ENCODE results near the gene PLA2G4B. TPM values are rescaled to one million over a fixed set of nuclear protein-coding genes. Genes with fewer than 3 reads are reported as not detected.

PLA2G4B gene
- total RNA-seq, 2 donors from 2014 or later: 4.4 to 9.1 TPM

- Mint-ChIP-seq H3K4me3 (no peak overlapping the region), H3K9me3 (no peaks in the 10 kb centered on the region), H3K4me1 (ENCODE audit: low read depth) (peaks cover 30% of the 10 kb centered on the region), H3K27ac (no peak overlapping the region), H3K27me3 (ENCODE audit: low read depth) (no peaks in the 10 kb centered on the region), H3K36me3 (ENCODE audit: insufficient read depth in 2 of 2) (peaks cover 0 to 1% of the 10 kb centered on the region in 2 donors)
- DNase-seq (no peak), ATAC-seq (replicated peaks in 1 of 2) (peak in 1 of 2 donors; percentile 21)
Measured at GRCh38 chr15:41799488-41799805, 39.2 kb upstream of the PLA2G4B start.

- DNase-seq: no peak
Measured at GRCh38 chr15:41801185-41801584, 37.5 kb upstream of the PLA2G4B start.

GRCh38 chr15:41801850-41802455 is 36.7 kb upstream of the PLA2G4B start:
- Mint-ChIP-seq H3K9me3 (no peaks in the 10 kb centered on the region), H3K27me3 (ENCODE audit: low read depth) (no peaks in the 10 kb centered on the region), H3K27ac (no peak overlapping the region), H3K4me1 (ENCODE audit: low read depth) (peaks cover 15% of the 10 kb centered on the region), H3K4me3 (no peak overlapping the region), H3K36me3 (ENCODE audit: insufficient read depth in 2 of 2) (peaks cover 0 to 1% of the 10 kb centered on the region in 2 donors)
- peak in 1 of 2 donors; percentile 42 for ATAC-seq (replicated peaks in 1 of 2)
- no peak for DNase-seq

More at GRCh38 chr15:41801185-41801584, 37.5 kb upstream of the PLA2G4B start:
- H3K36me3 Mint-ChIP-seq (ENCODE audit: insufficient read depth in 2 of 2): peaks cover 0 to 1% of the 10 kb centered on the region in 2 donors
- H3K27ac Mint-ChIP-seq: no peak overlapping the region
- H3K9me3 Mint-ChIP-seq: no peaks in the 10 kb centered on the region
- H3K27me3 Mint-ChIP-seq (ENCODE audit: low read depth): no peaks in the 10 kb centered on the region
- no peak overlapping the region for H3K4me3 Mint-ChIP-seq
- H3K4me1 Mint-ChIP-seq (ENCODE audit: low read depth): peaks cover 19% of the 10 kb centered on the region
- no peak for ATAC-seq (replicated peaks in 1 of 2)

- DNase-seq: no peak
- no peaks in the 10 kb centered on the region for H3K27me3 Mint-ChIP-seq (ENCODE audit: low read depth)
- H3K9me3 Mint-ChIP-seq: no peaks in the 10 kb centered on the region
- no peak overlapping the region for H3K4me3 Mint-ChIP-seq
- H3K27ac Mint-ChIP-seq: no peak overlapping the region
- peaks cover 0 to 1% of the 10 kb centered on the region in 2 donors for H3K36me3 Mint-ChIP-seq (ENCODE audit: insufficient read depth in 2 of 2)
- peaks cover 12% of the 10 kb centered on the region for H3K4me1 Mint-ChIP-seq (ENCODE audit: low read depth)
- ATAC-seq (replicated peaks in 1 of 2): no peak
Measured at GRCh38 chr15:41804361-41804760, 34.3 kb upstream of the PLA2G4B start.

- peaks cover 0 to 1% of the 10 kb centered on the region in 2 donors for H3K36me3 Mint-ChIP-seq (ENCODE audit: insufficient read depth in 2 of 2)
- no peak for DNase-seq
- no peaks in the 10 kb centered on the region for H3K27me3 Mint-ChIP-seq (ENCODE audit: low read depth)
- no peak overlapping the region for H3K4me3 Mint-ChIP-seq
- no peaks in the 10 kb centered on the region for H3K9me3 Mint-ChIP-seq
- no peak for ATAC-seq (replicated peaks in 1 of 2)
- peaks cover 12% of the 10 kb centered on the region for H3K4me1 Mint-ChIP-seq (ENCODE audit: low read depth)
- peak overlapping the region; percentile 33 for H3K27ac Mint-ChIP-seq
Measured at GRCh38 chr15:41804916-41805666, 33.6 kb upstream of the PLA2G4B start.

GRCh38 chr15:41805711-41806110 is 32.9 kb upstream of the PLA2G4B start:
- H3K9me3 Mint-ChIP-seq: no peaks in the 10 kb centered on the region
- peaks cover 0 to 1% of the 10 kb centered on the region in 2 donors for H3K36me3 Mint-ChIP-seq (ENCODE audit: insufficient read depth in 2 of 2)
- no peak overlapping the region for H3K4me3 Mint-ChIP-seq
- no peak for DNase-seq
- no peak overlapping the region for H3K27ac Mint-ChIP-seq
- no peak for ATAC-seq (replicated peaks in 1 of 2)
- H3K4me1 Mint-ChIP-seq (ENCODE audit: low read depth): peaks cover 12% of the 10 kb centered on the region
- no peaks in the 10 kb centered on the region for H3K27me3 Mint-ChIP-seq (ENCODE audit: low read depth)

GRCh38 chr15:41806291-41807181 is 32.1 kb upstream of the PLA2G4B start:
- ATAC-seq (replicated peaks in 1 of 2) (no peak), DNase-seq (no peak)
- Mint-ChIP-seq H3K4me1 (ENCODE audit: low read depth) (peaks cover 12% of the 10 kb centered on the region), H3K36me3 (ENCODE audit: insufficient read depth in 2 of 2) (peaks cover 0 to 1% of the 10 kb centered on the region in 2 donors), H3K4me3 (no peak overlapping the region), H3K27ac (no peak overlapping the region), H3K9me3 (no peaks in the 10 kb centered on the region), H3K27me3 (ENCODE audit: low read depth) (no peaks in the 10 kb centered on the region)

GRCh38 chr15:41809121-41809520 is 29.5 kb upstream of the PLA2G4B start:
- peak overlapping the region; percentile 21 for H3K27ac Mint-ChIP-seq
- no peaks in the 10 kb centered on the region for H3K9me3 Mint-ChIP-seq
- H3K27me3 Mint-ChIP-seq (ENCODE audit: low read depth): no peaks in the 10 kb centered on the region
- DNase-seq: no peak
- ATAC-seq (replicated peaks in 1 of 2): no peak
- no peak overlapping the region for H3K4me3 Mint-ChIP-seq
- H3K36me3 Mint-ChIP-seq (ENCODE audit: insufficient read depth in 2 of 2): no peaks in the 10 kb centered on the region
- peaks cover 10% of the 10 kb centered on the region for H3K4me1 Mint-ChIP-seq (ENCODE audit: low read depth)

- peaks cover 4% of the 10 kb centered on the region for H3K4me1 Mint-ChIP-seq (ENCODE audit: low read depth)
- no peaks in the 10 kb centered on the region for H3K27me3 Mint-ChIP-seq (ENCODE audit: low read depth)
- no peak for DNase-seq
- H3K4me3 Mint-ChIP-seq: no peak overlapping the region
- H3K9me3 Mint-ChIP-seq: no peaks in the 10 kb centered on the region
- no peaks in the 10 kb centered on the region for H3K36me3 Mint-ChIP-seq (ENCODE audit: insufficient read depth in 2 of 2)
- H3K27ac Mint-ChIP-seq: no peak overlapping the region
- no peak for ATAC-seq (replicated peaks in 1 of 2)
Measured at GRCh38 chr15:41809526-41810220, 29.0 kb upstream of the PLA2G4B start.

- Mint-ChIP-seq H3K4me1 (ENCODE audit: low read depth) (no peaks in the 10 kb centered on the region), H3K4me3 (no peak overlapping the region), H3K36me3 (ENCODE audit: insufficient read depth in 2 of 2) (peaks cover 0 to under 1% of the 10 kb centered on the region in 2 donors), H3K27me3 (ENCODE audit: low read depth) (no peaks in the 10 kb centered on the region), H3K9me3 (no peaks in the 10 kb centered on the region), H3K27ac (no peak overlapping the region)
- ATAC-seq (replicated peaks in 1 of 2) (peak in 1 of 2 donors; percentile 8), DNase-seq (no peak)
Measured at GRCh38 chr15:41810651-41811431, 27.8 kb upstream of the PLA2G4B start.

GRCh38 chr15:41811432-41812195 is 27.0 kb upstream of the PLA2G4B start:
- H3K4me3 Mint-ChIP-seq: no peak overlapping the region
- no peaks in the 10 kb centered on the region for H3K4me1 Mint-ChIP-seq (ENCODE audit: low read depth)
- no peaks in the 10 kb centered on the region for H3K27me3 Mint-ChIP-seq (ENCODE audit: low read depth)
- H3K36me3 Mint-ChIP-seq (ENCODE audit: insufficient read depth in 2 of 2): peaks cover 0 to 1% of the 10 kb centered on the region in 2 donors
- peak; percentile 87 to 89 for ATAC-seq (replicated peaks in 1 of 2)
- peak; percentile 77 to 80 for DNase-seq
- H3K27ac Mint-ChIP-seq: peak overlapping the region; percentile 9
- no peaks in the 10 kb centered on the region for H3K9me3 Mint-ChIP-seq

Measured in activated T-cell treated with anti-CD3 and anti-CD28 coated beads, Interleukin-2, amount 50 U/mL, for 72 hours (primary cell).